Esophagus muscularis mucosa (tissue), 4 donors: ENCODE results near the gene ERCC5. TPM values are rescaled to one million over a fixed set of nuclear protein-coding genes. Genes with fewer than 3 reads are reported as not detected.

Experiments used
- DNase-seq: peaks from one replicate; pipeline ENCODE4 v3.0.0-alpha.2; 2017; ENCODE audit errors: extremely low spot score
- H3K27ac ChIP-seq, 4 donors: fragments of 200-600 bp; sonication (generic); replicated peaks in 1 of 4; 1 replicate in 3 of 4; 2 replicates in 1 of 4; pipeline ENCODE4 v1.5.1; 2016 to 2019; ENCODE audit warnings: mild to moderate bottlenecking in 1 of 4
- H3K27me3 ChIP-seq, 4 donors: fragments of 200-600 bp; sonication (generic); one replicate each; pipeline versions ENCODE4 v1.5.1 to v1.6.0; 2016 to 2019
- H3K36me3 ChIP-seq, 4 donors: fragments of 200-600 bp; sonication (generic); one replicate each; pipeline ENCODE4 v1.5.1; 2016 to 2019
- H3K4me1 ChIP-seq, 4 donors: fragments of 200-600 bp; sonication (generic); one replicate each; pipeline ENCODE4 v1.5.1; 2016 to 2019
- H3K4me3 ChIP-seq, 4 donors: fragments of 200-600 bp; sonication (generic); 1 replicate in 2 of 4; 2 replicates in 2 of 4; pipeline ENCODE4 v1.5.1; 2016 to 2019; ENCODE audit warnings: mild to moderate bottlenecking in 4 of 4, moderate library complexity in 1 of 4
- H3K9me3 ChIP-seq, 4 donors: fragments of 200-600 bp; sonication (generic); 1 replicate in 3 of 4; 2 replicates in 1 of 4; pipeline ENCODE4 v1.5.1; 2016 to 2019
- EP300 ChIP-seq: sonication (generic); formaldehyde crosslinking; IDR thresholded peaks from one replicate; pipeline ENCODE4 v1.6.1; 2017; ENCODE audit warnings: antibody characterized with exemption
- POLR2A ChIP-seq: fragments of 450-650 bp; IDR thresholded peaks from one replicate; pipeline ENCODE4 v1.6.1; 2017; ENCODE audit warnings: antibody characterized with exemption, moderate library complexity, mild to moderate bottlenecking, low read depth
- POLR2AphosphoS5 ChIP-seq, 2 donors: sonication (generic); formaldehyde crosslinking; IDR thresholded peaks; one replicate each; pipeline ENCODE4 v1.6.1; 2017; ENCODE audit warnings: antibody characterized with exemption in 2 of 2
- WGBS: methylation state at CpG from one replicate; pipeline ENCODE4 v1.1.5; 2018; 5-methylcytosine and 5-hydroxymethylcytosine counted together
- intact Hi-C: fragments of 100-400 bp; cut with DNase I; formaldehyde crosslinking; loops from one replicate; pipeline ENCODE4 v1.15.1; 2023
- total RNA-seq, 4 donors: library from RNA; depleted of rRNA; stranded (reverse); fragments of >200 nt; gene quantifications; one replicate each; pipeline versions ENCODE4 v1.1.0 to v1.2.1, GENCODE V29; 2016
- TF ChIP-seq, protein P1 (sequence below), 3 experiments: fragments of 200-600 bp in 2 of 3; fragments of 450-650 bp in 1 of 3; sonication (generic) in 2 of 3; IDR thresholded peaks; one replicate each; pipeline ENCODE4 v1.5.1; 2017 to 2019; ENCODE audit warnings: antibody characterized with exemption in 3 of 3, mild to moderate bottlenecking in 2 of 3, moderate library complexity in 1 of 3

Gene ERCC5
- total RNA-seq, 4 donors from 2014 or later = 36.1 to 61.0 (median 44.0) TPM

DNA sequence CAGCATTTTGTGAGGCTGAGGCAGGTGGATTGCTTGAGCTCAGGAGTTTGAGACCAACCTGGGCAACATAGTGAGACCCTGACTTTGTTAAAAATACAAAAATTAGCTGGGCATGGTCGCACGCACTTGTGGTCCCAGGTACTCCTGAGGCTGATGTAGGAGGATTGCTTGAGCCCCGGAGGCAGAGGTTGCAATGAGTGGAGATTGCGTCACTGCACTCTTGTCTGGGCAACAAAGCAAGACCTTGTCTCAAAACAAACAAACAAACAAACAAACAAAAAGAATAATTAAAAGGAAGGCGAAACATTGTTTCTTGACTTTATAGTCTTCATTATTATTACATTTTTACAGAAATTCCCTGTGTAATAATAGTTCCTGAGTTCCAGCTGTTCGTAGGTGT, 31.0 kb upstream of the ERCC5 start:
- no peak for DNase-seq
- Histone ChIP-seq H3K4me3 (no peak overlapping the region), H3K27ac (no peak overlapping the region), H3K27me3 (no peaks in the 10 kb centered on the region), H3K36me3 (peaks cover 0 to 45% (median 24%) of the 10 kb centered on the region in 4 donors), H3K9me3 (peaks cover 0 to 10% (median 0%) of the 10 kb centered on the region in 4 donors), H3K4me1 (peaks cover 0 to 9% (median 7%) of the 10 kb centered on the region in 4 donors)
- WGBS = 92% methylated on average over 6 of the region's 6 CpGs
- TF ChIP-seq EP300 = no peak
- TF ChIP-seq POLR2A = no peak
- TF ChIP-seq POLR2AphosphoS5 (IDR thresholded peaks at IDR 0.05) = no peak
- TF ChIP-seq, protein P1, sequence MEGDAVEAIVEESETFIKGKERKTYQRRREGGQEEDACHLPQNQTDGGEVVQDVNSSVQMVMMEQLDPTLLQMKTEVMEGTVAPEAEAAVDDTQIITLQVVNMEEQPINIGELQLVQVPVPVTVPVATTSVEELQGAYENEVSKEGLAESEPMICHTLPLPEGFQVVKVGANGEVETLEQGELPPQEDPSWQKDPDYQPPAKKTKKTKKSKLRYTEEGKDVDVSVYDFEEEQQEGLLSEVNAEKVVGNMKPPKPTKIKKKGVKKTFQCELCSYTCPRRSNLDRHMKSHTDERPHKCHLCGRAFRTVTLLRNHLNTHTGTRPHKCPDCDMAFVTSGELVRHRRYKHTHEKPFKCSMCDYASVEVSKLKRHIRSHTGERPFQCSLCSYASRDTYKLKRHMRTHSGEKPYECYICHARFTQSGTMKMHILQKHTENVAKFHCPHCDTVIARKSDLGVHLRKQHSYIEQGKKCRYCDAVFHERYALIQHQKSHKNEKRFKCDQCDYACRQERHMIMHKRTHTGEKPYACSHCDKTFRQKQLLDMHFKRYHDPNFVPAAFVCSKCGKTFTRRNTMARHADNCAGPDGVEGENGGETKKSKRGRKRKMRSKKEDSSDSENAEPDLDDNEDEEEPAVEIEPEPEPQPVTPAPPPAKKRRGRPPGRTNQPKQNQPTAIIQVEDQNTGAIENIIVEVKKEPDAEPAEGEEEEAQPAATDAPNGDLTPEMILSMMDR (IDR thresholded peaks at IDR 0.05) = no peak
- intact Hi-C loops = no loop called here

- H3K36me3 ChIP-seq = peaks cover 0 to 49% (median 24%) of the 10 kb centered on the region in 4 donors
- WGBS = 91% methylated on average over 5 of the region's 5 CpGs
- intact Hi-C loops = no loop called here
- DNase-seq = no peak
- TF ChIP-seq, protein P1 (IDR thresholded peaks at IDR 0.05) = no peak
- TF ChIP-seq EP300 (no peak), POLR2A (no peak), POLR2AphosphoS5 (IDR thresholded peaks at IDR 0.05) (no peak)
- H3K4me3 ChIP-seq = no peak overlapping the region
- H3K27ac ChIP-seq = no peak overlapping the region
- H3K9me3 ChIP-seq = peaks cover 0 to 8% (median 0%) of the 10 kb centered on the region in 4 donors
- peaks cover 0 to 9% (median 7%) of the 10 kb centered on the region in 4 donors for H3K4me1 ChIP-seq
- no peaks in the 10 kb centered on the region for H3K27me3 ChIP-seq
Observed at GRCh38 chr13:102815788-102816187, 30.0 kb upstream of the ERCC5 start.

DNA sequence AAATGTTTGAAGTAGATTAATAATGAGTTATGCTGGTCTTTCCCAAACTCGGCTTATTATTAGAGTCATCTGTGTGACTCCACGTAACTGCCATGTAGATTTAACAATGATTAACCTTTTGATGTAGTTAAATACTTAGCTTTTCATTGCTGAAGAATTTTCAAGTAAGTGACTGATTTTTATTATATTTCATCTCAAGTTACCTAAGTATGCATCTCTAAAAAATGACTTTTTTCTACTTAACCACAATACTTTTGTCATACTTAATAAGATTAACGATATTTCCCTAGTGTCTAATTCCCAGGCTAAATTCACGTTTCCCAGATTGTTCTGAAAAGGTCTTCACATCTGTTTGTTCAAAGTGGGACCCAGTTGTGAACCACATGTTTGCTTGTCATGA, 29.1 kb upstream of the ERCC5 start:
- TF ChIP-seq, protein P1 (IDR thresholded peaks at IDR 0.05) = no peak
- TF ChIP-seq POLR2AphosphoS5 (IDR thresholded peaks at IDR 0.05) (no peak), POLR2A (no peak), EP300 (no peak)
- no peak for DNase-seq
- H3K4me1 ChIP-seq = peaks cover 0 to 9% (median 7%) of the 10 kb centered on the region in 4 donors
- H3K36me3 ChIP-seq = peaks cover 2 to 49% (median 29%) of the 10 kb centered on the region in 4 donors
- intact Hi-C loops = no loop called here
- 89% methylated on average over 4 of the region's 4 CpGs for WGBS
- H3K4me3 ChIP-seq = no peak overlapping the region
- H3K27me3 ChIP-seq = no peaks in the 10 kb centered on the region
- no peak overlapping the region for H3K27ac ChIP-seq
- H3K9me3 ChIP-seq = no peaks in the 10 kb centered on the region

GRCh38 chr13:102817241-102817640, 28.6 kb upstream of the ERCC5 start:
- WGBS = 100% methylated on average over 1 of the region's 1 CpG
- intact Hi-C loops = no loop called here
- TF ChIP-seq, protein P1 (IDR thresholded peaks at IDR 0.05) = no peak
- no peak for TF ChIP-seq POLR2A
- no peak for TF ChIP-seq POLR2AphosphoS5 (IDR thresholded peaks at IDR 0.05)
- no peak for TF ChIP-seq EP300

DNA sequence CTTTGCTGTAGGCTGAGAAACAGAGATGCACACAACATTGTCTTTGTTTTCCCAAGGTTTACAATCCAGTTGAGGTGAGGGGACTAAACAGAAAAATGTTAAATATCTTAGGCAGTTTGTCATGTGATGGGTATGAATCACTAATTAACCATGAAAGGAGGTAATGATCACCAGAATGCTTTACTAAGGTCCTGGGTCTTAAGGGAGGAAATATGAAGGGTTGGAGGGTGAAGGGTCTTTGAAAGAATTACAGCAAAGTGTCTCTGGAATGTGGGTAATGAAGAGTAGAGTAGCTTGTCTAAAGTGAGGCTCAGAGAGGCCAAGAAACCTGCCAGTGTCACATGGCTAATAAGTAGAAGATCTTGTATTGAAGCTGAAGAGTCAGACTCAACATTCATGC, 27.9 kb upstream of the ERCC5 start:
- peaks cover 0 to 5% (median 1%) of the 10 kb centered on the region in 4 donors for H3K4me1 ChIP-seq
- intact Hi-C loops = no loop called here
- no peak for DNase-seq
- H3K36me3 ChIP-seq = peaks cover 7 to 61% (median 41%) of the 10 kb centered on the region in 4 donors
- no peak overlapping the region for H3K4me3 ChIP-seq
- H3K9me3 ChIP-seq = no peaks in the 10 kb centered on the region
- no peaks in the 10 kb centered on the region for H3K27me3 ChIP-seq
- H3K27ac ChIP-seq = no peak overlapping the region
- TF ChIP-seq POLR2A = no peak
- TF ChIP-seq POLR2AphosphoS5 (IDR thresholded peaks at IDR 0.05) = no peak
- TF ChIP-seq EP300 = no peak

More at GRCh38 chr13:102817241-102817640, 28.6 kb upstream of the ERCC5 start:
- H3K4me1 ChIP-seq = peaks cover 0 to 9% (median 7%) of the 10 kb centered on the region in 4 donors
- H3K27ac ChIP-seq = no peak overlapping the region
- no peaks in the 10 kb centered on the region for H3K9me3 ChIP-seq
- H3K36me3 ChIP-seq = peaks cover 7 to 55% (median 35%) of the 10 kb centered on the region in 4 donors
- DNase-seq = no peak
- H3K27me3 ChIP-seq = no peaks in the 10 kb centered on the region
- no peak overlapping the region for H3K4me3 ChIP-seq
